Measurements from ENCODE around the gene USP9X.
A peak's percentile ranks its signal among the peaks of the same experiment; 100 is the strongest.
"Not testable (repeated sequence)": the region's sequence is repeated elsewhere in the genome, so short reads cannot be mapped to it uniquely, and the experiment has no call there.

USP9X gene

GRCh38 chrX:41180194-41180908 lies 95.1 kb downstream of the USP9X start:
- peak overlapping the region; percentile 70 for H3K4me2 ChIP-seq (ENCODE audit: low read length)

GRCh38 chrX:41184312-41184711 lies 99.1 kb downstream of the USP9X start:
- peak overlapping the region; percentile 53 for H3K4me2 ChIP-seq (ENCODE audit: low read length)
- H3K36me3 ChIP-seq (replicated peaks; ENCODE audit: low read depth, low read length): peaks cover 27% of the 10 kb centered on the region
- peaks cover 20% of the 10 kb centered on the region for H3K79me2 ChIP-seq (ENCODE audit: low read length)
- peaks cover 50% of the 10 kb centered on the region for H3K4me1 ChIP-seq (ENCODE audit: low read length)
- no peaks in the 10 kb centered on the region for H3K27me3 ChIP-seq (ENCODE audit: low read depth, low read length)
- no peaks in the 10 kb centered on the region; the same call in 1 of the 2 replicates for H4K20me1 ChIP-seq (ENCODE audit: insufficient read depth, low read length)
- H3K9ac ChIP-seq (ENCODE audit: low read length): no peak overlapping the region
- TF ChIP-seq EZH2phosphoT487 (IDR thresholded peaks at IDR 0.05; ENCODE audit: low read depth): no peak
- no peak for TF ChIP-seq CTCF (IDR thresholded peaks at IDR 0.05; ENCODE audit: low read depth, low read length)
- peak overlapping the region; percentile 35 for H3K27ac ChIP-seq (ENCODE audit: low read length)
- H3K9me3 ChIP-seq (ENCODE audit: insufficient read depth, low read length): no peaks in the 10 kb centered on the region
- H3K4me3 ChIP-seq (ENCODE audit: low read length): peak overlapping the region; percentile 10; the same call in 1 of the 2 replicates
- no peak overlapping the region for H2AFZ ChIP-seq (ENCODE audit: low read depth, low read length)

More at GRCh38 chrX:41180194-41180908, 95.1 kb downstream of the USP9X start:
- H3K27ac ChIP-seq (ENCODE audit: low read length): peak overlapping the region; percentile 94
- peaks cover 15% of the 10 kb centered on the region for H3K36me3 ChIP-seq (replicated peaks; ENCODE audit: low read depth, low read length)
- peaks cover 77% of the 10 kb centered on the region for H3K4me1 ChIP-seq (ENCODE audit: low read length)
- H4K20me1 ChIP-seq (ENCODE audit: insufficient read depth, low read length): peaks cover 18% of the 10 kb centered on the region
- no peaks in the 10 kb centered on the region for H3K27me3 ChIP-seq (ENCODE audit: low read depth, low read length)
- no peak overlapping the region for H2AFZ ChIP-seq (ENCODE audit: low read depth, low read length)
- no peaks in the 10 kb centered on the region for H3K9me3 ChIP-seq (ENCODE audit: insufficient read depth, low read length)
- peak; percentile 78 for TF ChIP-seq CTCF (IDR thresholded peaks at IDR 0.05; ENCODE audit: low read depth, low read length)
- TF ChIP-seq EZH2phosphoT487 (IDR thresholded peaks at IDR 0.05; ENCODE audit: low read depth): no peak
- H3K9ac ChIP-seq (ENCODE audit: low read length): peak overlapping the region; percentile 67
- H3K79me2 ChIP-seq (ENCODE audit: low read length): peaks cover 43% of the 10 kb centered on the region
- peak overlapping the region; percentile 41 for H3K4me3 ChIP-seq (ENCODE audit: low read length)

GRCh38 chrX:41186946-41187345 lies 101.7 kb downstream of the USP9X start:
- not testable (repeated sequence) for H4K20me1 ChIP-seq (ENCODE audit: insufficient read depth, low read length); H3K27ac ChIP-seq (ENCODE audit: low read length); H3K9me3 ChIP-seq (ENCODE audit: insufficient read depth, low read length); H3K27me3 ChIP-seq (ENCODE audit: low read depth, low read length); H3K4me3 ChIP-seq (ENCODE audit: low read length); H3K4me2 ChIP-seq (ENCODE audit: low read length); H2AFZ ChIP-seq (ENCODE audit: low read depth, low read length); H3K9ac ChIP-seq (ENCODE audit: low read length)
- H3K79me2 ChIP-seq (ENCODE audit: low read length): peaks cover 15% of the 10 kb centered on the region
- peaks cover 46% of the 10 kb centered on the region for H3K36me3 ChIP-seq (replicated peaks; ENCODE audit: low read depth, low read length)
- peaks cover 26% of the 10 kb centered on the region for H3K4me1 ChIP-seq (ENCODE audit: low read length)

- H4K20me1 ChIP-seq (ENCODE audit: insufficient read depth, low read length): no peaks in the 10 kb centered on the region; the same call in 1 of the 2 replicates
- H3K79me2 ChIP-seq (ENCODE audit: low read length): peaks cover 2% of the 10 kb centered on the region; the same call in 1 of the 2 replicates
- no peak overlapping the region for H3K27ac ChIP-seq (ENCODE audit: low read length)
- H3K36me3 ChIP-seq (replicated peaks; ENCODE audit: low read depth, low read length): peaks cover 53% of the 10 kb centered on the region
- H2AFZ ChIP-seq (ENCODE audit: low read depth, low read length): no peak overlapping the region
- H3K4me2 ChIP-seq (ENCODE audit: low read length): no peak overlapping the region
- no peak overlapping the region for H3K4me3 ChIP-seq (ENCODE audit: low read length)
- peaks cover 10% of the 10 kb centered on the region for H3K4me1 ChIP-seq (ENCODE audit: low read length)
- no peaks in the 10 kb centered on the region for H3K9me3 ChIP-seq (ENCODE audit: insufficient read depth, low read length)
- no peak for TF ChIP-seq CTCF (IDR thresholded peaks at IDR 0.05; ENCODE audit: low read depth, low read length)
- no peak for TF ChIP-seq EZH2phosphoT487 (IDR thresholded peaks at IDR 0.05; ENCODE audit: low read depth)
- no peaks in the 10 kb centered on the region for H3K27me3 ChIP-seq (ENCODE audit: low read depth, low read length)
- no peak overlapping the region for H3K9ac ChIP-seq (ENCODE audit: low read length)
These were observed 103.9 kb downstream of the USP9X start for GRCh38 chrX:41189156-41189555.
